ENCODE results near the gene RAD9A.
"Not testable (repeated sequence)": the region's sequence is repeated elsewhere in the genome, so short reads cannot be mapped to it uniquely, and the experiment has no call there.

RAD9A gene

DNA sequence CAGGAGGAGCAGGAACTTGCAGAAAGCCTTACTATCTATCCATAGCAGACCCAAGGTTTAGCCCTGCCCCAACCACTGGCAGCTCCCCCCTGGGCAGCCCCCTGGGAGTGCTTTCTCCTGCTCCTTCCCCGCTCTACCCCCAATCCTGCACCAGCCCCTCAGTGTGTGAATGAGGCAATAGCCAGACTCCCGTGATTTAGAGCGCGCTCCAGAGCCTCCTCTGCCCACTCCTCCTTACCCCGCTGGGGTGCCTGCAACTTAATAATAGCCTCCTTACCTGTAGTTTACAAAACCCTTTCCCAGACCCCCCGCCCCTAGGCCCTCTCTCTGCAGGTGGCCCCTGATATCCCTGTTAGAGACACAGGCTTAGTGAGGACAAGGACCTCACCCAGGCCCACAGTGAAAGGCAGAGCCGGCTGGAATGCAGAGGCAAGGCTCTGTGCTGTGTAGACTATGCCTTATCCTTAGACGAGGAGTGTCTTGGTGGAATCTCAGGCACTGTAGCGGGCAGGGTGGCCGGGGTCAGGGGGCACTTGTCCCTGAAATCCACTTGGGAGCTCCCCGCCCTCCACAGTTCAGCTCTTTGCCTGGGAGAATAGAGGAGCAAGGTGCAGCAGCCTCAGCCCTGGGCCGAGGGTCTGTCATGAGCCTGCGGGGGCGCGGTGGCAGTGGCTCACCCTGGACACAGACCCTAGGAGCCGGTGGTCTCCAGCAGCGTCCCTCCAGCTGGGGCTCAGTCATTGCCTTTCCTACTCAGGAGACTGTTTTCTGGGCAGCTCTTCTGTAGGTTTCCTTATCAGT is 19.4 kb downstream of the RAD9A start:
- DNase-seq = no peak

DNA sequence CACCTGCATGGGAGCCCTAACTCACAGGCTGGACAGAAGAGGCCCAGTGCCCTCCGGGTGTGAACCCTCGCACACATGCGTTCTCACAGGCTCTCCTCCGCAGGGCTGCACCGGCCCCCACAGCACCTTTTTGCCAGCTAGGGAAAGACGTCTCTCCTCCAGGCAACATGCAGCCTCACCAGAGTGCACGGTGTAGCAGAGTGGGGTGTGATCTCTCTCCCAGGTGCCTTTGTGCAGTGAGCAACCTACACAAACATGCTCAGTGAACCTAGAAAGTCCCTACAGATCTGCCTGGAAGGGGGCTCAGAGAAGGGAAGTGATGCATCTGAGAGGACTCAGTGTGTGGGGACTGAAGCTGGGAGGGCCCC is 20.0 kb downstream of the RAD9A start:
- no peak for DNase-seq

DNA sequence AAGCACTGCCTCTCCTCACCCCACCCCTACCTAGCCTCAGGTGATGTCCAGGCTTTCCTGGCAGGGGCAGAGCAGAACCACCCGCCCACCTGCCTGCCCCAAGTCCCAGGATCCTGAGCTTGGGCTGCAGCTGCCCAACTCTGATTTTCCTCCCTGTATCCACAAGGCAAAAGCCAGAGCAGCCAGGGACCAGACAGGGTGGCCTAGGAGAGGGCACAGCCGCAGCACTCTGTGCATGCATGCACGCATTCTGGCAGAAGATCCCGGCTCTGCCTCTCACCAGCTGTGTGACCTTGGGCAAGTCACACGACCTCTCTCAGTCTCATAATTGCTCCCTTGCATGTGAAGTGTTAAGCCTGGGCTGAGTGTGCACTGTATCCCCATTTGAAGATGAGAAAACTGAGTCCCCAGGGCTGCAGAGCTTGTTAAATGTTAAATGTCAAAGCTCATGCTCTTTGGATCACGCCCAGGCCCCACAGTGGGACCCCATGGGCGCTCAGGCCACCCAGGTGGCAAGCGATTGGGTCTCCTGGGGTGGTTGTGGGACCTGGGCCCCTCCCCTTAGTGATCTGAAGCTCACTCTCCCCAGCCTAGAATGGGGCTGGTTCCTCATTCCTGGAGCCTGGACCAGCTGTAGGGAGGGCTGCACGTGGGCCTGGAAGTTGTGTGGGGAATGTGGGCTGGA is 20.9 kb downstream of the RAD9A start:
- no peak for DNase-seq

DNA sequence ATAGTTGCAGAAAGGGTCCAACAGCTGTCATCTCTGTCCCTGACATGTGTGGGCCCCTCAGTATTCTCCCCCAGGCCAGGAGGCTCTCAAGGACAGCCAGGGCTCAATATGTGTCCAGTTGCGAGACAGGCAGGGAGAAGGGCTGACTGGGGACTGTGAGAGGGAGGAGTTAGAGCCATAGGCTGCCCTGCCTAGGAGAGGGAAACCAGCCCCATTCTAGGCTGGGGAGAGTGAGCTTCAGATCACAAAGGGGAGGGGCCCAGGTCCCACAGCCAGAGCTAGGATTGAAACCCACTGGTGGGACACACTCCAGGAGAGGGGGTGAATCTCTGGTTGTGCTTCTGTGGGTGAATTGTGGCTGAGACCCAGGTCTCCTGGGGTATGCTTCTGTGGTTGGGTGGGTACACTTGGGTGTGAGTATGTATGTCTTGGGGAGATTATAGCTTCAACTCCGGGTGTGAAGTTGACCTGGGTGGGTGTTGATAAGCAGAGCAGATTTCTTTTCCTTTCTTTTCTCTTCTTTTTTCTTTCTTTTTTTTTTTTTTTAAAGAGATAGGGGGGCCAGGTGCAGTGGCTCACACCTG is 21.6 kb downstream of the RAD9A start:
- no peak for DNase-seq

DNA sequence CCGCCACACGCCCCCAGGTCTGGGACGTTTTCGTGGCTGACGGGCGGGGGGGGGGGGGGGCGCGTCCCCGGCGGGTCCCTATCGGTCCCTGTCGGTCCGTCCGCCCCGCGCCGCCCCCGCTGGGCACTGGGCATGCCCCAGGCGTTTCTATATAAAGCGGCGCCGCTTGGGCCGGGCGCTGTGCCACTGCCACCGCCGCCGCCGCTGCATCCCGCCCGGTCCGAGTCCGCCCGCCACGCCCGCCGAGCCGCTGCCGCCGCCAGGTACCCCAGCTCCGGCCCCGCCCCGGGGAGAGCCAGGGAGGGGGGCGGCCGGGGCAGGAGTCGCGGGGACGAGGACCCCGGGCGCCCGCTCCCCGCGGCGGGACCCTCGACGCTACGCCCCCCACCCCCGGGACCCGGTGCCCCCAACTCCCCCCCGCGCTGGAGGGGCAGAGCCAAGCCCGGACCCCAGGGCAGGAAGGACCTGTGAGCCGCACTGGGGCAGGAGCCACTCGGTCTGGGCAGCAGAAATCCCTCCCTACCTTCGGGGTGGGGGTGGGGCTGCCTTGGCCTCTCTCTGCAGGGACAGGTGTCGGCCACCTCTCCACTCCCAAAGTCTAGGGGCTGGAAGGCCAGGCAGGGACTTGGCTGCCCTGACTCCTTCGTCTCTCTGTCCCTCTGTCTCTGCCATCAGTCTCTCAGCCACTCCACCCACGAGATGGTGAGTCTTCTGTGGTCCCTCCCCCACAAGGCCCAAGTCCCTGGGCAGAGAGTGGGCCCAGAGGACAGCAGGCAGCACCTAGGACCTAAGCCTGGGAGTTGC is 23.9 kb downstream of the RAD9A start, which contains the start of gene CARNS1:
Gene CARNS1, plus strand, starts transcription at position 178 of the 804 bp plus-strand sequence. Its CDS starts 522 bp downstream, at position 700.
- no peak for DNase-seq

DNA sequence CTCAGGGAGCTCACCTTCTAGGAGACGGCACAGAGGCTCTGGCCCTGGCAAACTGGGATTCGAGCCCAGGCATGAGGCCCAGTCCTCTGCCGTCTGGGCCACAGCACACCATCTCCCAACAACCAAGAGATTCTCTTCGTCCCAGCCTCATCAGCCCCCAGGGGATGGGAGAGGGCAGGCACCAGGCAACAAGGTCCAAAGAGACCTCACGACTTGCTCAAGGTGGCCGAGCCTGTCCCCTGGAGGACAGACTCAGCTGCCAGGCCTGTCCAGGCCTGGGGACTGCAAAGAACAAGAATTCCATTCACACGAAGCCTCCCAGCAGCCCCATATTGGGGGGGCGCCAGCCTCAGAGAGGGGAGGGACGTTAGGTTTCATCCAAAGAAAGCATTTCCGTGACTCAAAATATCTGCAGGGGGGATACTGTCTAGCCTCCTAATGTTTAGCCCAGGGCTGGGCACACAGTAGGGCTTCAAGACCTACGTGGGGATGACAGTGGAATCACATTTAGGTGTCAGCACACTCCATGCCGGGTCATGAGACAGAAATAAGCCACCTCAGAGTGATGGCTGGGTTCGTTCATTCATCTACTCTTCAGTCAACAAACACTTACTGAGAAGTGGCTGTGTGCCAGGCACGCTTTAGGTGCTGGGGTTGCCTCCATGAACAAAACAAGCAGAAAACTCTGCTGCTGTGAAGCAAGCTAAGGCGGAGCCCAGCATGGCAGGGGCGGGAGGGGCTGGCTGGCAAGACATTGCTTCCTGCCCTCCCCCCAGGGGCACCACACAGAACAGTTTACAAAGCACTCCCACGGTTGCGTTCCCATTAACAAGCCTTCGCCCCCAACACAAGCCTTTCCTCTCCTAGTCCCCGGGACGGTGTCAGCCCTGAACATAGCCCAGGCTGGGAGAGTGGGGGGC is 24.9 kb downstream of the RAD9A start:
- DNase-seq = peak; percentile 77

DNA sequence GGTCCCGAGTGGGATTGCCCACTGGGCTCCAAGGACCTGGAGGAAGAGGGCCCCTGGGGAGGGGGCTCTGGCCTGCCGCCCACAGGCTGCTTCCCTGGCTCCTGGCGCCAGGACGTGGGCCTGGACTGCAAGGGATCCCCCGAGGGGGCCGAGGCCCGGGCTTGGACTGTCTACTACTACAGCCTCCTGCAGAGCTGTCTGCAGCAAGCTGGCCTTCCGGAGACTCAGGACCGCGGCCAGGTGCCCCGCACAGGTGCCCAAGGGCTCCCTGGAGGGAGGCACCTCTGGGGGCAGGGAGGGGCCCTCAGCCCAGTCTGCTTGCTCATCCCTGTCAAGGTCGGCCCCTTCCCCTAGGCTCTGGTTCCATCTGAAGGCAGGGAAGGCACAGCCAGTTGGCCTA is 25.6 kb downstream of the RAD9A start:
- DNase-seq = no peak

DNA sequence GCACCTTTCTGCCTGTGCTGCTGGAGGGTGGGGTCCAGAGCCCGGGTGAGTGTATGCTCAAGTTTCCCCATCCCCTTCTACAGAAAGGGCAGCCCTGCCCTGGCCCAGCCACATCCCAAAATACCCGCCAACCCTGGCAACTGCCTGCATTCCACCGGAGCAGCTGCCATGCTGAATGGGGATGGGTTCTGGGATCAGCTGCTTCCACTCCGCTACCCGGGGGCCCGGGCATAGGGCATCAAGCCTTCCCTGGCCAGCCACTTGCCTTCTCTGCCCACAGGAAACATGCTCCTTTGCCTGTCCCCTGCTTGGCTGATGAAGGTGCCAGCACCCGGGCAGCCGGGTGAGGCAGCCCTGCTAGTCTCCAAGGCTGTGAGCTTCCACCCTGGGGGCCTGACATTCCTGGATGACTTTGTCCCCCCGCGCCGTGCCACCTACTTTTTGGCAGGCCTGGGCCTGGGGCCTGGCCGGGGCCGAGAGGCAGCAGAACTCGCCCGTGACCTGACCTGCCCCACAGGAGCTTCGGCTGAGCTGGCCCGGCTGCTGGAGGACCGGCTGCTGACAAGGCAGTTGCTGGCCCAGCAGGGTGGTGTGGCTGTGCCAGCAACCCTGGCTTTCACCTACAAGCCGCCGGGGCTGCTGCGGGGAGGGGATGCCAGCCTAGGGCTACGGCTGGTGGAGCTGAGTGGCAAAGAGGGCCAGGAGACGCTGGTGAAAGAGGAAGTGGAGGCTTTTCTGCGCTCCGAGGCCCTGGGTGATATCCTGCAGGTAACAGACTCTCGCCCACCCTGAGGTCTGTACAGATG is 26.9 kb downstream of the RAD9A start:
- DNase-seq = peak; percentile 26

DNA sequence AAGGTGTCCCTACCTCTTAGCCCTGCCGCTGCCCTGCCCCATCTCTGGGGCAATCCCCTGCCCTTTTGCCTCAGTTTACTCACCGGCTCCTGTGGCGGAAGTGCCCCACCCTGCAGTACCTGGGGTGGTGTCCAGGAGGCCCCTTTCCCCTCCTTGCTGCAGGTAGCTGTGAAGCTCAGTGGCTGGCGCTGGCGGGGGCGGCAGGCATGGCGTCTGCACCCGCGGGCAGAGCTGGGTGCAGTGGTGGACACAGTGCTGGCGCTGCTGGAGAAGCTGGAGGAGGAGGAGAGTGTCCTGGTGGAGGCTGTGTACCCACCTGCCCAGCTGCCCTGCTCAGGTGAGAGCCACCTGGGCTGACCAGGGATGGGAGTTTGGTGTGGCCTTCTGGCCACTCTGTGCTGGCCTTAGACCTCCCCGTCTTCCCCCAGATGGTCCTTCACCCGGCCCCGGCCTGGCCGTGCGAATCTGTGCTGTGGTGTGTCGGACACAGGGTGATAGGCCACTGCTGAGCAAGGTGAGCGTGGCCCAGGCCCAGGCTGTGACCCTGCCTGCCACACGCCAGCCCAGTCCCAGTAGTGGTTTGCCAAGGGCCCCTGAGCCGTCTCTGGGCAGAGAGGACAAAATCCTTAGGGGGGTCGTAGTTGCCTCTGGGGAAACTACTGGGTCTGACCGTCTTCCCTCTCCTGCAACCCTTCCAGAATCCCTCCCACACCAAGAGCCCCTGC is 27.7 kb downstream of the RAD9A start:
- no peak for DNase-seq

DNA sequence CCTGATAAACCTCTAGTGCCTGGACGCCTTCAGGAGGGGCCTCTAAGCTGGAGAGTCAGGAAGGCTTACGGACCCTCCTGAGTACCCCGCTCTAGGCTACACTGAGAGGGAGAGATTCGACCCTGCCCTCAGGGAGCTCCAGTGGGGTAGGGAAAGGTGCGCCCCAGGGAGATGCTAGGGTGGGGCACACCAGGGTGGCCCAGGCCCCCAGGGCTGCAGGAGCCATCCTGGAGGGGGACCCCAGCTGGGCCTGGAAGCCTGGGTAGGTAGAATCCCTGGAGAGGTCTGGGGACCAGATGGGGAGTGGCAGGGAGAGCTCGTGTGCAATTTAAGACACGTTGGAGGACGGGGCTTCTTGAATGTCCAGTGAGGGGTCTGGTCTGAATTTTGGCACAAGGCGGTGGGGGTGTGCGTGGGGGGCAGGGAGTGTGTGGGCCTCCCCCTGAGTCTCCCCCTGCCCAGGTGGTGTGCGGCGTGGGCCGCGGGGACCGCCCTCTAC is 28.4 kb downstream of the RAD9A start:
- no peak for DNase-seq

DNA sequence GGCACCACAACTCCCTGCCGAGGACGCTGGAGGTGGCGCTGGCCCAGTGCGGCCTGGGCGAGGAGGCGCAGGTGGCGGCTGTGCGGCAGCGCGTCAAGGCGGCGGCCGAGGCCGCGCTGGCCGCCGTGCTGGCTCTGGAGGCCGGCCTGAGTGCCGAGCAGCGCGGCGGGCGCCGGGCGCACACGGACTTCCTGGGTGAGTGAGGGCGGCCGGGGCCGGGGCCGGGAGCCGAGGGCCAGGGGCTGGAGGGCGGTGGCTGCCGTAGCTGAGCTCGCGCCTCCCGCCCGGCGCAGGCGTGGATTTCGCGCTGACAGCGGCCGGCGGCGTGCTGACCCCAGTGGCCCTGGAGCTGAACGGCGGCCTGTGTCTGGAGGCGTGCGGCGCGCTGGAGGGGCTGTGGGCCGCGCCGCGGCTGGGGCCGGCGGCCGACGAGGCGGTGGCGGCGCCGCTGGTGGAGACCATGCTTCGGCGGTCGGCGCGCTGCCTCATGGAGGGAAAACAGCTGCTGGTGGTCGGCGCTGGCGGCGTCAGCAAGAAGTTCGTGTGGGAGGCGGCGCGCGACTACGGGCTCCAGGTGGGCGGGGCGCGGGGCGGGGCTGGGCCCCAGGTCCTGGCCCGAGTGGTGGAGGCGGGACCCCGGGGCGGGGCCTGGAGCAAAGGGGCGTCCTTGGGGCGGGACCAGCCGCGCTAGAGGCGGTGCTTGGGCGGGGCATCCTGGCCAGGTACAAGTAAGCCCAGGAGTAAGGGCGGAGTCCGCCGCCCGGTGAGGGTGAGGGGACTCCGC is 29.1 kb downstream of the RAD9A start:
- peak; percentile 100 for DNase-seq

DNA sequence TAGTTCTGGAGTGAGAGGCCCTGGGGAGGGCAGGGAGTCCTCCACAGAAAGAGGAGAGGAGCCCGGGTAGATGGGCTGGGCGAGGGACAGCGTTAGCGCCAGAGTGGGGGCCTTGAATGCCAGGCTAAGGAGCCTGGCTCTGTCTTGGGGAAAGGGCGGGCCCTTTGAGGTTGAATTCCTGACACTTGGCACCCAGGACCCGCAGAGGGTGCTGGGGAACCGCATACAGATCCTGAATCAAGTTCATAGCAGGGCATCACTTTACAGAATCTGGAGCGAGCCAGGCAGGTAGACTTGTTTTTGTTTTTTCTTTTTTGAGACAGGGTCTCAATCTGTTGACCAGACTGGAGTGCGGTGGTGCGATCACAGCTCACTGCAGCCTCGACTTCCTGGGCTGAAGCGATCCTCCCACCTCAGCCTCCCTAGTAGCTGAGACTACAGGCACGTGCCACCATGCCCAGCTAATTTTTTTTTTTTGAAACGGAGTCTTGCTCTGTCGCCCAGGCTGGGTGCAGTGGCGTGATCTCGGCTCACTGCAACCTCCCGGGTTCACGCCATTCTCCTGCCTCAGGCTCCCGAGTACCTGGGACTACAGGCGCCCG is 29.7 kb downstream of the RAD9A start:
- no peak for DNase-seq

DNA sequence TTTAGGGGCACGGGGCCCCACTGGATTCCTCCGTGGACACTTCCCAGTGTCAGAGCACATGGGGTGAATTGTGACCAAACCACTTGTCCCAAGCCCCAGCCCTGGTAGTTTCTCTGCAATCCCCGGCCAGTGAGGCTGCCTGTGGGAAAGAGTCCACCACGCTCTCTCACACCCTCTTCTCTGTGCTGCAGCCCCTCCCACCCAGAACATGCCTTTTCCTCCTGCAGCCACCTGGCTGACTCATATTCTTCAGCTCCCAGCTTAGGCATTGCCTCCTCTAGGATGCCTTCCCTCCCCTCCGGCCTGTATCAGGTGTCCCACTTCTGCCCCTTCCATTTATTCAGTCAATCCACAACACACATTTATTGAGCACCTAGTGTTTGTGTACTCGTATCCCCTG is 31.1 kb downstream of the RAD9A start:
- DNase-seq = no peak

DNA sequence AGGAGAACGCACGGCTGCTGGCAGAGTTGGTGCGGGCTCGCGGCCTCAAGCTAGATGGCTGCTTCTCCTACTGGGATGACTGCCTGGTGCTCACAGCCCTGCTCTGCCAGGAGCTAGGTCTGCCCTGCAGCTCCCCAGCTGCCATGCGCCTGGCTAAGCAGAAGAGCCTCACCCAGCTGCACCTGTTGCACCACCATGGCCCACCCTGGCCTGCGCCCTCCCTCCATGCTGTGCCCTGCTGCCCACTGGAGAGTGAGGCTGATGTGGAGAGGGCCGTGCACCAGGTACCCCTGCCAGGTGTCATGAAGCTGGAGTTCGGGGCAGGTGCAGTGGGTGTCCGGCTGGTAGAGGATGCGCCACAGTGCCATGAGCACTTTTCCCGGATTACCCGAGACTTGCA is 31.7 kb downstream of the RAD9A start:
- DNase-seq = no peak

DNA sequence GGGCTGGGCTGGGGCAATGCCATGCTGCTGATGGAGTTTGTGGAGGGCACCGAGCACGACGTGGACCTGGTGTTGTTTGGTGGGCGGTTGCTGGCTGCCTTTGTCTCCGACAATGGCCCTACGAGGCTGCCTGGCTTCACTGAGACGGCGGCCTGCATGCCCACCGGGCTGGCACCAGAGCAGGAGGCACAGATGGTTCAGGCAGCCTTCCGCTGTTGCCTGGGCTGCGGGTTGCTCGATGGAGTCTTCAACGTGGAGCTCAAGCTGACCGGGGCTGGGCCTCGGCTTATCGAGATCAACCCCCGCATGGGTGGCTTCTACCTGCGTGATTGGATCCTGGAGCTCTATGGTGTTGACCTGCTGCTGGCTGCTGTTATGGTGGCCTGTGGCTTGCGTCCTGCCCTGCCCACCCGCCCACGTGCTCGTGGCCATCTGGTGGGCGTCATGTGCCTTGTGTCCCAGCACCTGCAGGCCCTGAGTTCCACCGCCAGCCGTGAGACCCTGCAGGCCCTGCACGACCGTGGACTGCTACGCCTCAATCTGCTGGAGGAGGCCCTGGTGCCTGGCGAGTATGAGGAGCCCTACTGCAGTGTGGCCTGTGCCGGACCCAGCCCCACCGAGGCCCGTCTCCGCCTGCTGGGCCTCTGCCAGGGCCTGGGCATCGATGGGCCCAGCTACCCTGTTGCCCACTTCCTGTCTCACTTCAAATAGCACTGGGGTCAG is 32.3 kb downstream of the RAD9A start:
- no peak for DNase-seq

DNA sequence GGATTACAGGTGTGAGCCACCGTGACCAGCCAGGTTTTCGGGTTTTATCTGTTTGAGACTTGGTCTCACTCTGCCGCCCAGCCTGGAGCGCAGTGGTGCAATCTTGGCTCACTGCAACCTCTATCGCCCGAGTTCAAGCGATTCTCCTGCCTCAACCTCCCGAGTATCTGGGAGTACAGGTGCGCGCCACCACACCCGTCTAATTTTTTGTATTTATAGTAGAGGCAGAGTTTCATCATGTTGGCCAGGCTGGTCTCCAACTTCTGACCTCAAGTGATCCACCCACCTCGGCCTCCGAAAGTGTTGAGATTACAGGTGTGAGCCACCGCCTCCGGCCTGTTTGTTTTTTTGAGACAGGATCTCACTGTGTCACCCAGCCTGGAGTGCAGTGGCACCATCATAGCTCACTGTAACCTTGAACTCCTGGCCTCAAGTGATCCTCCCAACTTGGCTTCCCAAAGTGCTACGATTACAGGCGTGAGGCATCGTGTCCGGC is 35.6 kb downstream of the RAD9A start:
- not testable (repeated sequence) for DNase-seq

DNA sequence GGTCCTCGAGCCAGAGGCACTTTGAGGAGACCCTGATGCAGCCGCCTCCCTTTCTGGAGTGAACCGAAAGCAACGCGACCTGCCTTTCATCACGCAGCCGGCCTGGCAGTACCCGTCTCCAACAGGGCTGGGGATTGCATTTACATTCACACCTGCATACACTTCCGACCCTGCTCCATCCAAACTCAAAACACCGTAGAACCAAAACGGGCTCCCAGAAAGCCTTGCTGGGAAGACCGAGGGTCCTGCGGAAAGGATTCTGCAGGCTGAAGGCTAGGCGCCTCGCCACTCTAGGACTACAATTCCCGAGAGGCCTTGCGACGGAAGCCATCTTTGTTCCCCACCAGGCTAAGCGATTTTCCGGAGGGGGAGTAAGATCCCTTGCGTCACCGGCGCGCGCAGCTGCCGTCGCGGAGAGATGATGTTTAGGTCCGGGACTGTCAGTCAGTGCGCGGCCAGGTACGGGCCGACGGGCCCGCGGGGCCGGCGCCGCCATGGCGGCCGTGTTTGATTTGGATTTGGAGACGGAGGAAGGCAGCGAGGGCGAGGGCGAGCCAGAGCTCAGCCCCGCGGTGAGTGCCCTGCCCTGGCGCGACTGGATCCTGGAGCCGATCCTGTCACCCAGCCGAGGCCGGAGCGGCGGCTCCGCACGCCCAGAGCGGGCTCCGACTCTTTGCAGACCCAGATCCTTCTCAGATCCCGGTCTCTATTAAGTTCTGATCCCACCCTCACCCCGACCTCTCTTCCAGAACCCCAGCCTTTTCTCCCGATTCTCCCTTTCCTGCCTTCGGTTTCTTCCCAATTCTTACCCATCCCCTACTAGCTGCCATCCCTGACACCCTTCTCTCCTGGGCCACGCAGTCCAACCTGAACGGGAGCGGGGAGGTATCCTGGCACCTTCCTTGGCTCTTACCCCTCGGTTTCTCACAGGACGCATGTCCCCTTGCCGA is 36.5 kb downstream of the RAD9A start, which contains the start of gene RPS6KB2:
Gene RPS6KB2, plus strand, starts transcription at position 443 of the 950 bp plus-strand sequence. Its CDS starts 52 bp downstream, at position 495.
- DNase-seq = peak; percentile 100

All from activated CD8-positive, alpha-beta memory T cell treated with anti-CD3 and anti-CD28 coated beads, Interleukin-2, amount 50 U/mL, for 4 hours (primary cell).